ENCODE measurements around the gene SMTNL2. TPM values are rescaled to one million over a fixed set of nuclear protein-coding genes. Genes with fewer than 3 reads are reported as not detected.

Gene SMTNL2
- not detected in 2 replicates for total RNA-seq (2021)
- not detected for Bru-seq, nascent RNA
- percentile 7 among the genes with signal in this experiment for BruChase-seq, experiment 1, labeled RNA remaining after a 2-hour chase
- BruChase-seq, experiment 2, labeled RNA remaining after a 6-hour chase, result percentile 4 among the genes with signal in this experiment
- long read RNA-seq, result 0 reads

DNA sequence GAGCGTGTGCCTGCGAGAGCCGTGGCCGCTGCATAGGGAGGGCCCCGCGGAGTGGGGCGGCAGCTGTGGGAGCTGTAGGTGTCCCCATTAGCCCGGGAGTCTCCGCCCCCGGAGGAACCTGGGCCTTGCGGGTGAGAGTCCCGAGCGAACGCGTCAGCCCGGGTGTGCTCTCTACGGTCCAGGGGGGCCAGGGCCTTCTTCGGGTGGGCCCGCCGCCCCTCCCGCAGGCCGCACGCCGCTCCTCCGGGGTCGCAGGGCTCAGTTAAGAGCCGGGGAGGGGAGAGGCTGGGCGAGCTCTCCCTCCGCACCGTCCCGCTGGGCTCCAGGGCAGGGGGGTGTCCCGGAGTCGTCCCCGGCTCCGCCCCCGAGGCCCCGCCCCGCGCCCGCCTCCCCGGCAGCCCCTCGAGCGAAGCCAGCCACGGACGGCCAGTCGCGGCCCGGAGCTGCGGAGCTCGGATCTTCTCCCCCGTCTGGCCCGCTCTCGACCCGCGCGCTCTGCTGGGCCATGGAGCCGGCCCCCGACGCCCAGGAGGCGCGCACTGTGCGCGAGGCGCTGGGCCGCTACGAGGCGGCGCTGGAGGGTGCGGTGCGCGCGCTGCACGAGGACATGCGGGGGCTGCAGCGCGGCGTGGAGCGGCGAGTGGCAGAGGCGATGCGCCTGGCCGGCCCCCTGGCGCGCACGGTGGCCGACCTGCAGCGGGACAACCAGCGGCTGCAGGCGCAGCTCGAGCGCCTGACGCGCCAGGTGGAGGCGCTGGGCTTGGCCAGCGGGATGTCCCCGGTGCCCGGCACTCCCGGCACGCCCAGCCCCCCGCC, at the start of gene SMTNL2:
Gene SMTNL2, plus strand, starts transcription at position 429 of the 816 bp plus-strand sequence. Its CDS starts 77 bp downstream, at position 506.
- peaks cover 40% of the 10 kb centered on the region for H3K27me3 ChIP-seq (replicated peaks; ENCODE audit: insufficient read depth, low read depth, low read length, poor library complexity)
- peak; percentile 22 for DNase-seq (ENCODE audit: low spot score)
- intact Hi-C loops (cut with micrococcal nuclease; ENCODE audit: unreplicated experiment), result no loop called here
- no TSS peak for BruUV-seq (replicated peaks)
- H3K27ac ChIP-seq (ENCODE audit: low read depth, low read length, poor library complexity, severe bottlenecking), result no peak within 1 kb of the TSS
- H3K4me3 ChIP-seq (ENCODE audit: low read depth, low read length, poor library complexity, severe bottlenecking), result peak within 1 kb of the TSS; percentile 48
- no peaks in the 10 kb centered on the region for H3K36me3 ChIP-seq (ENCODE audit: insufficient read depth, low read length, poor library complexity, severe bottlenecking)
- H3K4me1 ChIP-seq (ENCODE audit: insufficient read depth, low read length, poor library complexity, severe bottlenecking), result no peaks in the 10 kb centered on the region
- TF ChIP-seq, protein P1, sequence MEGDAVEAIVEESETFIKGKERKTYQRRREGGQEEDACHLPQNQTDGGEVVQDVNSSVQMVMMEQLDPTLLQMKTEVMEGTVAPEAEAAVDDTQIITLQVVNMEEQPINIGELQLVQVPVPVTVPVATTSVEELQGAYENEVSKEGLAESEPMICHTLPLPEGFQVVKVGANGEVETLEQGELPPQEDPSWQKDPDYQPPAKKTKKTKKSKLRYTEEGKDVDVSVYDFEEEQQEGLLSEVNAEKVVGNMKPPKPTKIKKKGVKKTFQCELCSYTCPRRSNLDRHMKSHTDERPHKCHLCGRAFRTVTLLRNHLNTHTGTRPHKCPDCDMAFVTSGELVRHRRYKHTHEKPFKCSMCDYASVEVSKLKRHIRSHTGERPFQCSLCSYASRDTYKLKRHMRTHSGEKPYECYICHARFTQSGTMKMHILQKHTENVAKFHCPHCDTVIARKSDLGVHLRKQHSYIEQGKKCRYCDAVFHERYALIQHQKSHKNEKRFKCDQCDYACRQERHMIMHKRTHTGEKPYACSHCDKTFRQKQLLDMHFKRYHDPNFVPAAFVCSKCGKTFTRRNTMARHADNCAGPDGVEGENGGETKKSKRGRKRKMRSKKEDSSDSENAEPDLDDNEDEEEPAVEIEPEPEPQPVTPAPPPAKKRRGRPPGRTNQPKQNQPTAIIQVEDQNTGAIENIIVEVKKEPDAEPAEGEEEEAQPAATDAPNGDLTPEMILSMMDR (conservative IDR thresholded peaks at IDR 0.05; ENCODE audit: low read depth, low read length), result no peak; the same call in 1 of the 2 replicates
- no peak for TF ChIP-seq EZH2 (IDR thresholded peaks at IDR 0.05; ENCODE audit: borderline replicate concordance, low read depth, low read length, poor library complexity, severe bottlenecking)
- no peaks in the 10 kb centered on the region for H3K9me3 ChIP-seq (ENCODE audit: low read depth, low read length, poor library complexity, severe bottlenecking)
- POLR2A ChIA-PET (ENCODE audit: low non-redundant PET), result no interaction called here
- CTCF ChIA-PET, result no interaction called here

DNA sequence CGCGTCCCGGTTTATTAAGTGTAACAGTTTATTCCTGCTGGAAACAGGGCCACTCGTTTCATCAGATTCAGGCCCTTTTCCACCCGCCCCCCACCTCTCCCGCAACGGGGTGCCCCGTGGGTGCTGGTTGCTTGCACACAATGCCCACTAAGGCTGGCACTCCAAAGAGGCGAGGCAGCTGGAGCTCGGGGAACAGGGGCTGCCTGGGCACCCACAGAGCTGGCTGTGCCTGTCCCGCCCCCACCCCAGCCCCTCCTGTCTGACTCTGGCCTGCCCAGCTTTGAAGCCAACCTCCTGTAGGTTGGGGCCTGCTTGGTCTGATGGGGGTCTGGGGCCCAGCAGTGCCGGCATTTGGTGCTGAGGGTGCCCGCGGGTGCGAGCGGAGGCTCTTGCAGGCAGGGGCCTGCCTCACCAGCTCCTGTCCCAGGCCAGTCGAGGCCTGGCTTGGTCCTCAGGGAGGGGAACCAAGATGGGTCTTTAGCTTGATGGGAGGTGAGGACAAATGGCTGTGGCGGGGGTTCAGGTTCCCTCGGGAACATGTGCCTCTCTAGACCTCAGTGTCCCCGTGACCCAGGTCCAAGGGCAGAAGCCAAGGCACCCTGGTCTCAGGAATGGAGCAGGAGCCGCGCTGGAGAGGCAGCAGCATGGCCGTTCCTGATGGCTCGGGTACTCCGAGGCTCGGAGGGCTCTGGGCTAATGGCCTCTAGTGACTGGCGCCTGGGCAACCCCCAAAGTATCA, 49.2 kb upstream of the SMTNL2 start:
- TF ChIP-seq EZH2 (IDR thresholded peaks at IDR 0.05; ENCODE audit: borderline replicate concordance, low read depth, low read length, poor library complexity, severe bottlenecking), result no peak
- TF ChIP-seq, protein P1 (conservative IDR thresholded peaks at IDR 0.05; ENCODE audit: low read depth, low read length), result no peak
- CTCF ChIA-PET, result no interaction called here
- Histone ChIP-seq H3K4me1 (ENCODE audit: insufficient read depth, low read length, poor library complexity, severe bottlenecking) (peaks cover 9% of the 10 kb centered on the region), H3K4me3 (ENCODE audit: low read depth, low read length, poor library complexity, severe bottlenecking) (no peak overlapping the region), H3K36me3 (ENCODE audit: insufficient read depth, low read length, poor library complexity, severe bottlenecking) (peaks cover 24% of the 10 kb centered on the region), H3K9me3 (ENCODE audit: low read depth, low read length, poor library complexity, severe bottlenecking) (no peaks in the 10 kb centered on the region), H3K27ac (ENCODE audit: low read depth, low read length, poor library complexity, severe bottlenecking) (no peak overlapping the region), H3K27me3 (replicated peaks; ENCODE audit: insufficient read depth, low read depth, low read length, poor library complexity) (no peaks in the 10 kb centered on the region)
- intact Hi-C loops (cut with micrococcal nuclease; ENCODE audit: unreplicated experiment), result no loop called here
- POLR2A ChIA-PET (ENCODE audit: low non-redundant PET), result no interaction called here
- BruUV-seq (replicated peaks), result no TSS peak
- no peak for DNase-seq (ENCODE audit: low spot score)

DNA sequence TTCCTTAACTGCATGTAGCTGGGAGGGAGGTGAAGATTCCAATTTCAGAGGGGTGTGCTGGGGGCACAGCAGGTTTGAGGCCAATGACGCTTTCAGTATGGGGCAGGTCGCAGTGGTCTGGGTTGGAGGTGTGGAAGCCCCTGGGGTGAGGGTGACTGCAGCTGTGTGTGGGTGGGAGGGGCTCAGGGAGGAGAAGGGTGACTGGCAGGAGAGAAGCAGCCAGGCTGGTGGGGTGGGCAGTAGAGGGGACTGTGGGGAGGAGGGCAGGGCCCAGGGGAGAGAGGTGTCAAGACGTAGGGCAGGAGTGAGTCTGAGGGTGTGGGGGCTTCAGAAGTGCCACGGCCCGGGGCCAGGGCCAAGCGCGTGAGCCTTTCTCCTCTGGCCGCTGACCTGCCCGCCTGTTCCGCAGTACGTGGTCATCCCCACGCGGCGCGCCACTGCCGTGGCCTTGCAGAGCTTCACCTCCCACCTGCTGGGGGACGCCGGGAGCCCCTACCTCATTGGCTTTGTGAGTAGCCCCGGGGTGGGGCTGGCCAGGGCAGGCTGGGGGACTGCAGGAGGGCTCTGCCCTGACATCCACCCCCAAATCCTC, 48.6 kb upstream of the SMTNL2 start:
- CTCF ChIA-PET, result no interaction called here
- intact Hi-C loops (cut with micrococcal nuclease; ENCODE audit: unreplicated experiment), result no loop called here
- TF ChIP-seq, protein P1 (conservative IDR thresholded peaks at IDR 0.05; ENCODE audit: low read depth, low read length), result no peak
- TF ChIP-seq EZH2 (IDR thresholded peaks at IDR 0.05; ENCODE audit: borderline replicate concordance, low read depth, low read length, poor library complexity, severe bottlenecking), result no peak
- no TSS peak for BruUV-seq (replicated peaks)
- Histone ChIP-seq H3K27ac (ENCODE audit: low read depth, low read length, poor library complexity, severe bottlenecking) (no peak overlapping the region), H3K27me3 (replicated peaks; ENCODE audit: insufficient read depth, low read depth, low read length, poor library complexity) (no peaks in the 10 kb centered on the region), H3K9me3 (ENCODE audit: low read depth, low read length, poor library complexity, severe bottlenecking) (no peaks in the 10 kb centered on the region), H3K4me3 (ENCODE audit: low read depth, low read length, poor library complexity, severe bottlenecking) (no peak overlapping the region), H3K36me3 (ENCODE audit: insufficient read depth, low read length, poor library complexity, severe bottlenecking) (peaks cover 31% of the 10 kb centered on the region), H3K4me1 (ENCODE audit: insufficient read depth, low read length, poor library complexity, severe bottlenecking) (peaks cover 9% of the 10 kb centered on the region)
- POLR2A ChIA-PET (ENCODE audit: low non-redundant PET), result interaction anchor here (0.5 kb wide), 1 partner anchor 450 kb away, joined by 3 read pairs; no protein-coding TSS in a partner anchor
- no peak for DNase-seq (ENCODE audit: low spot score)
